HG03135 (cell line): ENCODE measurements around the gene BCKDHB.

Experiments used
- ATAC-seq: cut with Tn5 transposase; IDR thresholded peaks from one replicate; pipeline ENCODE4 v1.9.1; 2021; ENCODE audit warnings: mild to moderate bottlenecking, moderate library complexity; ENCODE audit not compliant: unreplicated experiment

Gene BCKDHB

DNA sequence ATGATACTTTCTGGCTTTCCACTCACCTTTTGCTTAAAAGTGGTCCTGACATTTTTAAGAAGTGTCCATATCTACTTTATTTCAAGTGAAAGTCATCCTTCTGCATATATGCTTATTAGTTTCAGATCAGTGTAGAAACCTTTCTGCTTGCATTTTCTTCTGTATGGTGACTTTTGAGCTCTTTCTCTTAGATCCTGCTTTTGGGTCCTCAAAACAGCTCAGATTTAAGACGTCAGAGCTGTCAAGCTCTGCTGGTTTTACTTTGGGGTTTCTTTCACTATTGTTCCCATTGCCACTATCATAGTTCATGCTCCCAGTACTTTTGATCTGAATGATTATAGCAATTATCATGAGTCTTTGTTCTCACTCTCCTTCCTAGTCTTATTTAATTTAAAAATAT, 41.7 kb downstream of the BCKDHB start:
- ATAC-seq, result no peak

DNA sequence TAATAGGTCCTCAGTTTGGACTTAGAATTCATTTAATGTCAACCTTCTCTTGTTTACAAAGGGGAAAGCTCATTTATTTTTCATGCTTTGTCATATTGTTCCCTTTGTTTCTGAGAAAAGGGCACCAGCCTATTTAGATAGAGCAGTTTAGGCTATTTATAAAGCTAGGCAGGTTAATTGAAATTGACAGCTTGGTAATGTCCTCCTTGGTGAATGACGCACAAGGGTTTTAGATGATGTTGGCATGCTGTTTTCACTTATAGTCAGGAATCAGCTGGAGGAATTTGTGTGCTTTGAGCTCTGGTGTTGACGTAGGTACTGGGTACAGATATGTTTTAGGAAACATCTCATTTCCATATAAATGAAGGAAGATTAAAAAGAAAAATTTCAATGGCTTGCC, 45.2 kb downstream of the BCKDHB start:
- ATAC-seq, result no peak

DNA sequence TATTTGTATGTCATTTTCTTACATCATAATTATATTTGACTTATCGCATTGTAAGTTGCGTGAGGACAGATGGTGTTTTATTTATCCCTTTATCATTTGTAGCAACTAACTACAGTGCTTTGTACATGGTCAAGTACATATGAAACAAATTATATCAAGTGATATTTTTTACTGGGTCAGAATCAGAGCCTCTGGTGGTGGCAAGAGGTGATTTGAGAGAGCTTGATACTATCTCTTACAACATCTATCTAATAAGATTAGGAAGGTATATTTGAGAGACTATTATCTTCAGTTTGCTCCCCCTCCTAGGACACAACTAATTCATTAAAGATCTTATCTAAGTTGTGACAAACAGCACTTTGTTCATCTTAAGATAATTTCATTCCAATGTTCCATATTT, 47.7 kb downstream of the BCKDHB start:
- no peak for ATAC-seq

DNA sequence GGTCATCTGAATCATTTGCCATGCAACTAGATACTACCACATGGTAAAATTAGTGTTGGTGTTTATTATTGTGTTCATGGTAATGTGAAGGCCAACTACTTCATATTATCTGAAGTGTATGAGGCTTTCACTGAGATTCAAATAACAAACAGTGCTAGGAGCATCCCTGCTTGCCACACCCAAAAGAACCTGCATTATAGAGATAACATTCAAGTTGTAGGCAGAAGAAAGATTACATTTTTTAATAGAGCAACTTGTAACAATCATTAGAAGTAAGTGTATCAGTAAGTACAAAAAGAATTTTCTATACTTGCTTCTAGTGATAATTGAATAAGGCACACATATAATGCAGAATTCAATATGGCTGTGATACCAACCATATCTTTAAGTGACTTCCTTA, 49.8 kb downstream of the BCKDHB start:
- no peak for ATAC-seq

DNA sequence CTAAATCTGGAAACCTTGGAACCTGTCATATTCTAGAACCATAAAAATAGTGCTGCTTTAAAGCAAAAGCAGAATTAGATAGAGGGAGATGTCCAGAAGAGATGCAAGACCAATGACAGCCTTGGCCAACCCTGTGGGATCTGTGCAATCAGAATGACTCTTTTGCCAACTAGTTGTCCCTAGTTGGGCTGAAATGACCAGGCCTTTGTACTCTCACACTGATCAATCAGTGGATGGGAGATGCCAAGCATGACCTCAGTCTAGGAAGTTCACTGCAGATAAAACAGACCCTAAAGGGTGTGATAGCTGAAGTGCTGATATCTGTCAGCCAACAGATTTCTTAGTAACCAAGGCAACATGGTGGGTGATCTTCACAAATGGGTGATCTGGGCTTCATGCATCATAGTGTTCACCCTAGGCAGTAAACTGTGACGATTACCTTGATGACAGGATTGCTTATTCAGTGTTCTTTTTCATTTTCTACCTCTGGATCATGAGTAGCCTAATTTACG, 52.1 kb downstream of the BCKDHB start:
- ATAC-seq, result no peak

DNA sequence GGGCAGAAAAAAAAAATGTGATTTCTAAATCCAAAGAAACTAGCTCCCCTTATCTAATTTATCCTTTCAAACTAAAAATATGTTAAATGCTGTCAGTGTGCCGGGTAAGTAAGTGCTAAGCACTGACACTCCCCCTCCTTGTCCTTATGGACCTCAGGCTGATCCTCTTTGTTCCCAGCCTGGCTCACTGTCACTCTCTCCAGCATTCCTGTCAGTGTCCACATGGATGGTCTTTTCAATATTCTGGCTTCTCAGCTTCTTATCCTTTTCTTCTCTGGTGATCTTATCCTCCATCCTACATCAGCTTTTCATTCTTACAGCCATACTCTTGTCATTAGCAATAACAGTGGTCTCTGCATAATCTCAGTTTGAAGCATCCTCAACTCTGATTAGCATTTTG, 55.0 kb downstream of the BCKDHB start:
- no peak for ATAC-seq

DNA sequence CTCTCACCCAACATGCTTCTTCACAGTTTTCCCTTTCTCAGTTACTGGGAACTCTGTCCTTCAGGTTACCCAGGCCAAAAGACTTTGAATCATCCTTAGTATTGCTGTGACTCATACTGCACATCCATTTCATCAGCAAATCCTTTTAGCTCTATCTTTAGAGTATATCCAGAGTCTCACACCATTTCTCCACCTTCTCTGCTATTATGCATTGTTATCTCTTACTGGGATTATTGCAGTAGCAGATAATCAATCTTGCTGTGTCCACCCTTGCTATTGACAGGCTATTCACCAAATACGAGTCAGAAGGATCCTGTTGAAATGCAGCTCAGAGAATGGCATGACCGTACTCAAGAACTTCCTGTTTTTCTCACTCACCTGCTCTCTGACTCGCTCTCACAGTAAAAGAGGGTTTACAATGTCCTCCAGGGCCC, 57.3 kb downstream of the BCKDHB start:
- peak; percentile 72 for ATAC-seq

DNA sequence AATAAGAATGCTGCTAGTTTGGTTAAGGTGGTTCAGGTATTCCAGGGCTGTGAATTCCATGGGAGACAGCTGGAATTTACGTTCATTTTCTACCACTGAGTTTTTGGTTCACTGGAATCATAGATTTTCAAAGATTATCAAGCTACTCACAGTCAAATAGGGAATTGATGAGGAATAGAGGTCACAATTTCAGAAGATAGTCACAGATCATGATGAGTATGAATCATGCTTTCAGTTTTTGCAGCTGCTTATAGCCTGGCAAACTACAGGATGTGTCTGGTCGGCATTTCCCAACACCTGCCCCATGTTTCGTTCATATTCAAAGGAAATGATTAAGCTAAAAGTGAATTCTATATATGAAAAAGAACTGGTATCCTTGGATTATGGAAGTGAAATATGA, 58.7 kb downstream of the BCKDHB start:
- ATAC-seq, result peak; percentile 93

DNA sequence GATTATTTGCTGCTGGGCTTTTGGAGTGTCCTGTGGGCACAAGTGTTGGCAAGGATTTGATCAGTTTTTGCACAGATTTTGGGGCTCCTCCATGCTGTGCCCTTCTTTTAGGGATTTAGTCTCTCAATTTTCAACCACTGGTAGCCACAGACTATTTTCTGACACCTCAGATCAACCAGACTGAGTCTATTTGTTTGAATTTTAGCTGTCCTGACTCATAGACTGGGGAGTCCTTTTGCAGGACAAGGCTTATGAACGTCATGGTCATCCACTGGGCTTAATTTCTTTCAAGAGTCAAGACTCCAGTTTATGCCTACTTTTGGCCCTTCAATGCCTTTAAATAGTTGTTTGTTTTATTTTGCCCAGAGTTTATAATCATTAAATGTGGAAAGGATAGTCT, 59.3 kb downstream of the BCKDHB start:
- ATAC-seq, result no peak

DNA sequence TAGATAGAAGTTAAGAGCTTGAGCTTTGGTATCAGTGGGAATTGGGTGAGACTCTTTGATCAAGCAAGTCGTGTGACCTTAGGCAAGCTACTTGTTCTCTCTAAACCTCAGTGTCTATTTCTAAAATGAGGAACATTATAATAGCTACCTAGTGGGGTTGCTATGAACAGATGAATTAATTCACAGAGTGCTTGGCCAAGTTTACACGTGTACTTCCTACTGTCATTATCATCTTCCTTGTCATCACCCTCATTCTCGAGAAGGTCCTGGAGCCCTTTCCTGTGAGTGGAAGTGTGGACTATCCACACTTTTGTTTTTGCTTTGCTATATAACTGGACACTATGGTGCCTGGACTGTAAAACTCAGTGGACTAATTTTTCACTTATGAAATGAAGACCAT, 64.0 kb downstream of the BCKDHB start:
- ATAC-seq, result no peak

DNA sequence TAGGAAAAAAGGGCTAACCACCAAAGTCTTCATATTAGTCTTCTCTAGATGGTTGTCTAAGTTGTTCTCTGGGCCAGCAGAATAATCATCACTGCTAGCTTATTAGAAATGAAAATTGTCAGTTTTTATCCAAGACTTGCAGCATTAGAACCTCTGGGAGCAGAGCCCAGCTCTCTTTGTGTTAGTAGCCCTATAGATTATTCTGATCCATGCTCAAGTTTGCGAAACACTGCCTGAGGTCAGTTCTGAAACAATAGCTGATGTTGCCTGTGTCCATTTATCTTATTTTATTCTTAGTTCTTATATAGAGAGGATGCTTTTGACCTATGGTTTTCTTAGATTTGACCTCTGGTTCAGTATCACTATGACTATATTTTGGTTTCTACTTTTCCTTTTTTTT, 66.9 kb downstream of the BCKDHB start:
- ATAC-seq, result no peak

DNA sequence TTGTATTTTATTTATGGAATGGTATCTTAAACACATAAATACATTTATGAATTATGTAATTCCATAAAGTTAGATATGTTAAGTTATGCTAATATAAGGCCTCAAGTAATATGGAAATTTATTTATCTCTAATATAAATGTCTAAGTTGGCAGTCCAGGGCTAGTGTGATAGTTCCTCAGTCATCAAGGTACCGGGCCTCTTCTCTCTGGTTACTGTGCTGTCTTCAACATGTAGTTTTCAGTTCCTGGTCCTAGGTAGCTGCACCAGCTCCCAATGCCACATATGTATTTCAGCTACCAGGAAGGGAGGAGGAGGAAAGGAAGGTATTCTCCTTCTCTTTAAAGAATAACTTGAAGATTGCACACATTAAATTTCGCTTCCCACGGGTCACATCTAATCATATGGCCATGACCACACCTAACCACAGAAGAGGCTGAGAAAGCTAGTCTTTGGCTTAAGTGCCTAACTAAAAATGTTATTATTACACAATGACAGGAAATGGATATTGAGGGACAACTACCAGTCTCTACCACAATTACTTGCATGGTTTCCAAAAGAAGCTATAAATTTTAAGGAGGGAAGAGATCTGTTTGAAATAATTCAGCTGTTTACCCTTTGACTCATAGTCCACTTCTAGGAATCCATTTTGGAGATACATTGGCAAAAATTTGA, 68.6 kb downstream of the BCKDHB start:
- peak; percentile 55 for ATAC-seq

DNA sequence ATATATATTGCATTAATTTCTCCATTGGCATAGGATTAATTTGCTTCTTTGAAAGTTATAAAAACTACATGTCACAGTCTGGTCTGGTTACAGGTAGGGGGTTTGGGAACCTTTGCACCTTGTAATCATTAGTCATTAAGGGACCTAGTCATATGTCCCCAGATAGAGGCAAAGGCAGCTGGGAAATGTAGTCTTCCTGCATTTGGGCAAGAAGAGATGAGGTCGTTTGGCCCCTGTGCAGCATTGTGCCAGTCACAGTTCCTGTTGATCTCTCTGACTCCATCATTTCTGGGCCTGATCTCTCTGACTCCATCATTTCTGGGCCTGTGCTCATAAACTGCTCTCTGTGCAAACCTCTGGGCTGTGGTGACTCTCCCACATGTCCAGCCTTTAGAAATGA, 73.2 kb downstream of the BCKDHB start:
- ATAC-seq, result no peak

DNA sequence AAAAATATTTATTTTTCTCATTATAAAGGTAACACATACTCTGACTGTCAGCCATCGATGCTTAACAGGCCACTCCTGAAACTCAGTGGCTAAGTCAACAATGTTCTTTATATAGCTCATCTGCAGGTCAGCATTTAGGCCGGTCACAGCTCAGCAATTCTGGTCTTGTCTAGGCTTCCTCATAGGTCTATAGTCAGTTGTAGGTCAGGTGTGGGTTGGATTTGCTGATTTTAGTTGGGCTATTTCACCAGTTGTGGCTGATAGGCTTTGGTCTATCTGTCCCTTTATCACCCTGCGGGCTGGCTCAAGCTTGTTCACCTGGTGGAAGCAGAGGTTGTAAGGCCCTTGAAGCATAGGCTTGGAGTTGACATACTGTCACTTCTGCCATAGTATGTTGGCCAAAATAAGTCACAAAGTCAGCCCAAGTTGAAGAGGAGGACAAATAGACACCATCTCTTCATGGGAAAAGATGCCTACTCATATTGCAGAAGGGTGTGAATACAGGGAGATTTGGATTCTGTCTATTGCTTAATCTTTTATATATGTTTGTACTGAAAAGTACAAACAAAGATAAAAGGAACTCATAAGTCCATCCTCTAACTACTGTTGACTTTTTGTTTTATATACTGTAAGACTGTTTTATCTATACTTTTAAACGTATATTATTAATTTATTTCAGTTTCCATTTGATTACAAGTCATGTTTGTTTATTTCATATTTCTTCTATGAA, 75.0 kb downstream of the BCKDHB start:
- no peak for ATAC-seq

DNA sequence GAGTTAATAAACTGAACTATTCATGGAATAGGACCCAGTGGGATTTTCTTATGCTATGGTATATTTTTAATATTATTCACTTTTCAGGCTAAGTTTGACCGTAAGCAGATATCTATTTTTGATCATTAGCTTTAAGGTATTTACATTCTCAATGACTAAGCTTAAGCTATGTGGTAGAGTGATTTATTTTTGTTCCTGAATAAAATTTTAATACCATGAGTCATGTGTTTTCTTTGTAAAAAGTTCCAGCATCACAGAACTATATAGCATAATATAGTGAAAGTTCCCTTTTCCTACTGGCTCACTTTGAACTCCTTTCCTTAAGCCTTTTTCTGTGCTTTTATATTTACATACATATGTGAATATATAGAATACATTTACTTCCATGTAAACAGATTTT, 75.8 kb downstream of the BCKDHB start:
- no peak for ATAC-seq

DNA sequence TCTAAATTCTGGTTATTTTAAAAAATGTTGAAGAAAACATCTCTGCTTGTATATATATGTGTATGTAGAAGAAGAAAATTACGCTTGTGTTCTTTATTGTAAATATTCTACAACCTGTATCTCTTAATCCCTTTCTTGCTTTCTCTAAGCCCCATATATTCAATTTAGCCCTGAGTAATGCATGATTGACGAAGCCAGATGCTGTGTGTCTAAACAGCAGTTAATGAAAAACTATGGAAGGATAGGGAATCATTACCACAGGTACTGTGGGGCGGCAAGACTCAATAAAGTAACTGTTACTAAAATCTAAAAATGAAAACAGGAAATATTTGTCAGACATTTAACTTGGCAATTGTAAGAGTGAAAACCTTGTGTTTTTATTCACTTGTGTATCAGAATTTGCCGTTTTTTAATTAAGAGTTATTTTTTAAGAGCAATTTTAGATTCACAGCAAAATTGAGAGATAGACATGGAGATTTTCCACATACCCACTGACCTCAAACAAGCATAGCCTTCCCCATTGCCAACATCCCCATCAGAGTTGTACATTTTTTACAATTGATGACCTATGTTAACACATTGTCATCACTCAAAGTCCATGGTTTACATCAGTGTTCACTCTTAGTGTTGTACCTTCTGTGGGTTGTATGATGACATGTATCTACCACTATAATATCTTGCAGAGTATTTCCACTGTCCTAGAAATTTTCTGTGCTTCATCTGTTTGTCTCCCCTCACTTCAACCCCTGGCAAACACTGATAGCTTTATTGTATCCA, 76.7 kb downstream of the BCKDHB start:
- ATAC-seq, result no peak

DNA sequence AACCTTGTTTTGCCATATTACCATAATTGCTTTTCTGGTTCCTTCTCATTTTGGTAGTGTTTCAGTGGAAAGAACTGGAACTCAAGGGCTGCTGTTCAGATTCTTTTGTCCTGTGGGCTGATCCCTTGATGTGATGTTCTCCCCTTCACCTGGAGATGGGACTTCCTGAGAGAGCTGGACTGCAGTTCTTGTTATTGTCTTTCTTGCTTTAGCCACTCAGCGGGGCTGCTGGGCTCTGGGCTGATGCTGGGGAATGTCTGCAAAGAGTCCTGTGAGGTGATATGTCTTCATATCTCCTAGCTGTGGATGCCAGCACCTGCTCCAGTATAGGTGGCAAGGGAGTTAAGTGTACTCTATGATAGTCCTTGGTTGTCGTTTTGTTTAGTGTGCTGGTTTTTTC, 79.0 kb downstream of the BCKDHB start:
- no peak for ATAC-seq

DNA sequence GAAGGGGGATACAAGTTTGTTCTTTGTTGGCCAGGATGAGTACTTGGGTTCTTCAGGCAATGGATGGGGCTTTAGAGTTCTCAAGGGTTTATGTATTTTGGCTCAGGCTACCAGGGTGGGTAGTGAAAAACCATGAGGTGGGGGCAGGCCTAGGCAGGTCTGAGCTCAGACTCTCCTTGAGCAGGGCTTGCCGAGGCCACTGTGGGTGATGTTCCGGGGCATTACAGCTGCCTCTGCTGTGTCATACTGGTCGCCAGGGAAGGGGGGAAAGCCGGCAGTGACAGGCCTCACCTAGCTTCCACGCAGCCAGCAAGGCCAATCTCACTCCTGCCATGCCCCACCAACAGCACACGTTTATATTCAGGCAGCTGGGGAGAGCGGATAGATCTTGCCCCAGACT, 79.6 kb downstream of the BCKDHB start:
- ATAC-seq, result no peak

DNA sequence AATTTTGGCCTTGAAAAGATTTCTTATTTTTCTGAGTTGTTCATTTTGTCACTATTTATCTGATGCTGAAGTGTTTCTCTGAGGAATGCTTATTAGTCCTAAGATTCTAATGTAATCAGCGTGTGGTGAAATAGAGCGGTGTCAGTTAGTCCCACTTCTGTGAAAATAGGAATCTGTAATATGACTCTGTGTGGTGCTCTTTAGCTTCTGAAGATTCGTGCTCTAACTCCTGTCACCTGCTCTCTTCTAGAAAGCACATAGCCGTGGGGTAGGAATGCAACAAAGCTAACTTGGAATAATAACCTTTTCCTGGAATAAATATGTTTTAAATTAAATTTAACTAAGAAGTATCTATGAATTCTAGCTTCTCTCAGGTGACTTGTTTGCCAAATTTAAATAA, 90.4 kb downstream of the BCKDHB start:
- no peak for ATAC-seq

DNA sequence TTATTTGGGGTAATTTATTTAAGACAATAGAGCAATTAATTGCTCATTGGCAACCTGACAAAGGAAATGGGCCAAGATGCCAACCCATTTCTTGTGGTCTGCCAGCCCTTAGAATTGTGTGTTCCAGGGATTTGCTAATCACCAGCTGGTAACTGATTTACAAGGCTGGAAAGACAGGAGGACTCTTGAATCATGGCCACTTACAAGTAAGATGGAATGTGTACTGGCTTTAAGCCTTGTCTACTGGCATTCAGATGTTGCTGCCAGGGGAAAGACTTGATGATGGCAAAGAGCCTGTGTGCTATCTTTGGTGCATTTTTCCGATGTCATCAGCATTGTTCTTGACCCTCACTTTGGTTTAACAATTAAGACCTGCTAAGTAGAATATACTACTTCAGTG, 91.0 kb downstream of the BCKDHB start:
- ATAC-seq, result no peak

DNA sequence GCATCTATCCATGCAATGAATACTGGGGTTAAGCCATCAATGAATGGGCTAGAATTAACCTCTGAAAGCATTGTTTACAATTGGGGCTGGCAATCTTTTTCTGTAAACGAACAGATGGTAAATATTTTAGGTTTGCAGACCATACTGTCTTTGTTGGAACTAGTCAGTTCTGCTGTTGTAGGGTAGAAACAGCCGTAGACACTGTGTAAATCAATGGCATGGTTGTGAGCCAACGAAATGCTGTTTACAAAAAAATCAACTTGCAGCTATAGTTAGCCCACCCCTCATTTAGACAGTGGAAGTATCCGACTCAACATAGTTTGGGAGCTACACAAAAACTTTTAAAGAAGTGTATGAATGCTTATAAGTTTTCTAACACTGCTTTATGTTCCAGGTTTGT, 91.5 kb downstream of the BCKDHB start:
- no peak for ATAC-seq

DNA sequence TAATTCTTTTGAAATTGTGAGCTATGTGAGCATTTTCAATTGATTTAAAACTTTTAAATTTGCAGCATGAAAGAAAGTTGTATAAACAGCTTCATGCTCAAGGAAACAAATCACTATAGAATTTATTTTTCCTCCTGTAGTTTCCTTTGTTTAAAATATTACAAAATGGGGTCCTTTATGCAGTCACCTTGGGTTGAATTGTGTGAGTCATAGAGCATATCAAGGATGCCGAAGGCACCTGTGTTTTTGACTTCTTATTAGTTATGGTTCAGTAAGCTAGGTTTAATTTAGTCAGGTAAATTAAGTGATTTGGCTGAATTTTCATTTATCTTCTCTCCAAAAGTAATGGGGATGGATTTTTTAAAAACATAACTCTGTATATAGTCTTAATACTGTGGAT, 96.8 kb downstream of the BCKDHB start:
- ATAC-seq, result no peak
